Activated CD4-positive, CD25-positive, alpha-beta regulatory T cell treated with anti-CD3 and anti-CD28 coated beads, Interleukin-2, amount 50 U/mL, for 72 hours (primary cell): ENCODE data around the gene NUMA1.

Source experiments
- DNase-seq: peaks from one replicate; pipeline ENCODE4 v3.0.0; 2021

Gene NUMA1

DNA sequence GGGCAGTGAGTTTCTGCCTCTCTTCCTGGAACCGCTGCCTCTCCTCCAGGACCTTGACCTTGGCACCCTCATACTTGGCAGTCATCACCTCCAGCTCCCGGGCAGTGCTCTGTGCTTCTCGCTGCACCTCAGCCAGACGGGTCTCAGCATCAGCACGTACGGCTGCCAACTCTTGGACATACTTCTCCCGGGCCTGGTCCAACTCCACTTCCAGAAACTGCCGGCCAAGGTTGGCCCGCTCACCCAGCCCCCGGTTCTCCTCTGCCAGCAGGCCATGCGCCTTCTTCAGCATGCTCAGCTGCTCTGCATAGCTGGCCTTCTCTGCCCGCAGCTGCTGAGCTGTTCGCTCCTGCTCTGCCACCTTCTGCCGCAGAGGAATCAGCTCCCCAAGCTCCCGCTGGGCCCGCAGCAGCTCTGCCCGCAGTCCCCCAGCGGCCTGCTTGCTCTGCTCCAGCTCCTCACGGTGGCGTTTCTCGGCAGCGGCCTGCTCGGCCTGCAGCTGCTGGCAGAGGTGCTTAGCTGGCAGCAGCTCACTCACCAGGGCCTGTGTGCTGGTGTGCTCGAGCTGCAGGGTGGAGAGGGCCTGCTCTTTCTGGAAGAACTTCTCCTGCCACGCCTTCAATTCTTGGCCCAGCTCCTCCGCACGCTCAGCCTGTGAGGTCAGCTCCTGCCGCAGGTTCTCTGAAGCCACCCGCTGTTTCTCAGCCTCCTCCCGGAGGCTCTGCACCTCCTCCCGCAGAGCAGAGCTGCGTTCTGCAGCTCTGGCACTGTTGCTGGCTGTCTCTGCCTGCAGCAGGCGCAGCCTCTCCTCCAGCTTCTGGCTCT is 67.2 kb downstream of the NUMA1 start:
- no peak for DNase-seq

DNA sequence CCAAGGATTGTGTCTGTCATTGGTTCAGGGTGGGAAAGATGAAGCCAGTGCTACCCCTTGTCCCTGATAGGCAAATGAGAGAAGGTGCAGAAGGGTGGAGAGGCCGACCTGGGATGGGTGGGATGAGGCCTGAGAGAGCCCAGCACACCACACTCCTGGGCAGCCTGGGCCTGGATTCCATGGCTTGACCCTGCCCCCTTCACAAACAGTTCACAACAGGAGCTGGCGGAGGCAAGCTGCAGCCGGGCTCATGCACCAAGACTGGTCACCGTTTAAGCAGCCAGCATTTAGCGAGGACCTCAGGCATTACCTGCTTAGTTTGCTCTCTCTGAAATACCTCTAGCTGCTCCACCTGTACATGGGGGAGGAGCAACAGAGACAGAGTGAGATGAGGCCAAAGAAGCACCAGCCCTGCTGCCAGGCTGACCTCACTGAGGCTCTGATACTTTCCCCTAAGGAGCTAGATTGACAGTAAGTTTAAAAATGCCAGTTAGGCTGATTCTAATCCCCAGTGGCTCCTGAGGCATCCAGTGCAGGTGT is 68.2 kb downstream of the NUMA1 start:
- no peak for DNase-seq

DNA sequence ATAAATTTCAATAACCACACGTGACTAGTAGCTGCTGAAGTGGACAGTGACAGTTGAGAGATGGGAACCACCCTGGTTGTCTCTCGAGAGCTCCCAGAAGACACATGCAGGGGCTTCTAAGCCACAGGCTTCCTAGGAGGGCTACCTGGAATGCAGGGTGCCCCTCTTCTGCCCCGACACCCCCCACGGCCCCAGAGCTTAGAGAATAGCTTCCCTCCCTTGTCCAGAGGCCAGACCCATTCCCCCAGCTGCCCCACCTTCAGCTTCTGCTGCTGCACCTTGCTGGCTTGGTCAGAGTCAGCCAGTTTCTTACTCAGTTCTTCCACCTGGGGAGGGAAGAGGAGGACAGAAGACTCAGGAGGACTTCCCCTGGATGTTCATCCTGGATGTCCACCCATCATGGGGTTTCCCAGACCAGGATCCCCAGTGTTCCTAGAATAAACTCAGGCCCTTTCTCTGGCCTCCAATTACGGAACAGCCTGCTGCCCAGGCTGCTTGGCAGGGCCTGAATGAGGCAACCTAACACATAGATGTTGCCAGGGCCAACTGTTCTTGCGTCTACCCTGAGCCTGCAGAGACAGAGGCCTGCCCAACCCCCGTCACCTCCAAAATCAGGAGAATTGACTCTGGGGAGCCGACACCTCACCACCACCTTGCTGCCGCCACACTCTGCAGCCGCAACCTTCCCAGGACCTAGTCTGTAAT is 69.7 kb downstream of the NUMA1 start:
- no peak for DNase-seq

DNA sequence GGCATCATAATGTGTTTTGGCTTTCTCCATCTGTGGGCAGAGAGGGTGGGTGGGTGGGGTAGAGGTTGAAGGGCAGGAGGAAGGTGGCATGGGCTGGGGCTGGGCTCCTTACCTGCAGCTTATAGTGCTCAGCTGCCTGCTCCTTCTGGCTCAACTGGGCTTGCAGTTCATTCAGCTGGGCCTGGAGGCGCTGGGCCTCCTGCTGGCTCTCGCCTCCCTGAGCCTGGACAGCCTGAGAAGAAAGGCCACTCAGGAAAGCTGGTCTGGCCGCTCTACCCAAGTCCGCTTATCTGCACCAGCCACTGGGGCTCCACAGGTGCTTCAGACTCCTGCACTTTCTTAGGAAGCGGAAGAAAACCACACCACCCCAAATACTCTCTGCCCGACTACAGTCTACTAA is 71.2 kb downstream of the NUMA1 start:
- no peak for DNase-seq

DNA sequence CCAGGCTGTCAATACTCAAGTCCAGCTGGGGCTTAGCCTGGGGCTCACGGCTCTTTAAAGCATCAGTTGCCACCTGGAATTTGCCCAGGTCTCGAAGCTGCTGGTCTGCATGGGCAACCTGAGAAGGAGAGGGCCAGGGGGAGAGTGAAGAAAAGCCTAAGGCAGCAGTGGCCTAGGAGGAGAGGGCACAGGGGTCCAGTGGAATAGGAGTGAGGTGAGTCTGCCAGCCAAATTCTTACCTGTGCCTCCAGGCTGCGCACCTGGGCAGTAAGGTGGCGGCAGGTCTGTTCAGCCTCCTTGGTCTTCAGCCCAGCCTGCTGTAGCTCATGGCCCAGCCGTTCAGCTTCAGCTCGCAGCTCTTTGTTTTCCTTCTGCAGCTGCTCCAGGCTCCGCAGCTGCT is 71.6 kb downstream of the NUMA1 start:
- DNase-seq: no peak

DNA sequence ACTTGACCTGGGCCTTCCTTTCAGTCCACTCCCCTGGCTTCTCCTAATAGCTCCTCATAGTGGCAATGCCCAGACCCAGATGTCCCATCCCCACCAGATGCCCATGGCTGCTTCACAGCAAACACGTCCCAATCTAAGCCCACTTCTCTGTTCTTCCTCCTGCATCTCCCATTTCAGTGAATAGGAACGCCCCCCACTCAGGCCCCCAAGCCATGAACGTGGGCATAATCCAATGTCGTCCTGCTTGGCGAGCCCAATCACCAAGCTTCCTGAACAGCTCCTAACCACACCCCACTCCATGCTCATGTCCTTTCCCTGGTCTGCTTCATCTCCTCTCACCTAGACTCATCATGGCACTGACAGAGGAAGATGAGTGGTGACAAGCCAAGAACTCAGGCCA is 72.8 kb downstream of the NUMA1 start:
- DNase-seq: no peak

DNA sequence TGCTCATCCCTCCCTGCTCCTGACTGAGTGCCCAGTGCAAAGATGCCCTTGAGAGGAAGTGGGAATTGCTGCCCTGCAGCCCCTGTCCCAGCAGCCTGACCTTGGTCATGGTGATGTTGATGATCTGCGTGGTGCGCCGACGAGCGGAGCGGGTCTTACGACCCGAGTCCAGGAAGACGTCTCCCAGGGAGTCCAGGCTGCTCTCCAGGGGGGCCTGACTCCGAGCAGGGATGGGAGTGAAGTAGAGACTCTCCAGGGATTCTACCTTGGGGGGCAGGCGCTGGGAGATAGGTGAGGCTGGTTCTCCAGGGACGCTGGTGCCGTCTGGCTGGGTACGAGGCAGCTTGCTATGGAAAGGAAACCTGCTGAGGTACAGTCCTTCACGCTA is 73.3 kb downstream of the NUMA1 start:
- DNase-seq: no peak

DNA sequence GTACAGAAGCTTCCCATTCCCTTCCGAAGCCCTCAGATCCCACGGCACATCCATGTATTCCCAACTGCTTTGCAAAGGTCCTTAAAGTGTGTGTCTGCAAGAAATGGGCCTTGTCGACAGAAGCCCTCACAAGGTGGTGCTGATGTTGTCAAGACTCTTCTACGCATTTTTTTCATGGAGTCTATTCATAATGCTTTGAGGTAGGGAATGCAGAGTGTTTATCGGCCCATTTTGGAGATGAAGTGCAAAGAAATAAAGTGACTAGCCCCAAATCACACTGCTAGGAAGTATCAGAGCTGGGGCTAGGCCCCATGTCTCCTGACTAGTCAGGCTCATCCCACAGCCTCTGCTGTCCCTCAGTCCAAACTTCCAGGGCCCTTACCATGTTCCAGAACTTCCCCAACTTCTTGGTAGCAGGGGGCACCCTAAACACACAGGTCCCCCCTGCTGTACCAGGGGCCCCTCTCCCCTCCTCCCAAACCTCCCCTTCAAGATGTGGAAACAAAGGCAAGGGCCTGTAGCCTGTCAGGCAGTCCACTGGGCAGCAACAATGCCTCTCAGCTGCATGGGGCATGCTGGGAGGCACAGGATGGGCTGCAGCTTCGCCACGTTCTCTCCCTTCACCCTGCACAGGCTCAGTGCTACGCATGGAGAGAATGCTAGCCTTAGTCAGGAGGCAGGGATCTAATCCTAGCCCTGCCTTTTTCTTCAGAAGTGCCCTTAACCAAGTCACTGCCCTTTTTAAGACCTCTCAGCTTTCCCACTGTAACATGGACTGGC is 73.8 kb downstream of the NUMA1 start:
- DNase-seq: no peak

DNA sequence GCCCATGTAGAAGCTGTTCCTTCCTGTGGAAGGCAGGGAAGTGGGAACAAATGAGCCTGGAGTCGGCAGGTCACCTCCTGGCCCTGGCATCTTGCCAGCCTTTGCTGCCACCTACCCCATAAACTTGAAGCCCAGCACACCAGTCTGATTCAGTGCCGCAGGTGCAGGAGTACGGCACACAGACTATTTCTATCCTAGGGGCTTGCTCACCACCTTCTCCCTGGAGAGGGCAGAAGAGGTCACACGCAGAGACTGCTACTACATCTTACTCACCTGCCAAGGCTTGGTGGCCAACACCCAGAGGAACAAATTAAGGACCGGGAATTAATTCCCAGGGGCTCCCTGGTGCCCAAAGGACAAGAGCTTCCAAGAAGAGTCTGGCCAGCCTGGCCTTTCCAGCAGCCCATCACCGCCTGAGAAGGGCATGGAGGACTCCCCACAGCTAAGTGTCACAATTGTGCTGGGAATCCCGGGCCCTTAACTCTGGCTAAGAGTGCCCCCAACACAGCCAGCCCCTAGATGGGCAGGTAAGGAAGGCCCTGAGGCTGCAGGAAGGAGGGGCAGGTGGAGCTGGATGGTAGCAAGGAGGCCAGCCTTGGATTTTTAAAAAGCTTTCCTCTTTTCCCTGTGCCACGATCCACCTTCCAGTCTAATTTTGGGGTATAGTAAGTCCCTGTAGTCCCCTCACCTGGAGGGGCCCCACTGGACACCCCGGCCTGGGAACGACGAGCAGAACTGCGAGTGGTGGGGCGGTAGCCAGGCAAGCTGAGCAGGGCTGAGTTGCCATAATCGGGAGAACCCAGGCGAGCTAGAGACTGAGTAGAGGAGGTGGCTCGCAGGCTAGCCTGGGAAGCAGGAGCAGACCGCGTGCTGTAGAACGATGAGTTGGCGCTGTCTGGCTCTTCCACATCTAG is 74.7 kb downstream of the NUMA1 start:
- DNase-seq: no peak

DNA sequence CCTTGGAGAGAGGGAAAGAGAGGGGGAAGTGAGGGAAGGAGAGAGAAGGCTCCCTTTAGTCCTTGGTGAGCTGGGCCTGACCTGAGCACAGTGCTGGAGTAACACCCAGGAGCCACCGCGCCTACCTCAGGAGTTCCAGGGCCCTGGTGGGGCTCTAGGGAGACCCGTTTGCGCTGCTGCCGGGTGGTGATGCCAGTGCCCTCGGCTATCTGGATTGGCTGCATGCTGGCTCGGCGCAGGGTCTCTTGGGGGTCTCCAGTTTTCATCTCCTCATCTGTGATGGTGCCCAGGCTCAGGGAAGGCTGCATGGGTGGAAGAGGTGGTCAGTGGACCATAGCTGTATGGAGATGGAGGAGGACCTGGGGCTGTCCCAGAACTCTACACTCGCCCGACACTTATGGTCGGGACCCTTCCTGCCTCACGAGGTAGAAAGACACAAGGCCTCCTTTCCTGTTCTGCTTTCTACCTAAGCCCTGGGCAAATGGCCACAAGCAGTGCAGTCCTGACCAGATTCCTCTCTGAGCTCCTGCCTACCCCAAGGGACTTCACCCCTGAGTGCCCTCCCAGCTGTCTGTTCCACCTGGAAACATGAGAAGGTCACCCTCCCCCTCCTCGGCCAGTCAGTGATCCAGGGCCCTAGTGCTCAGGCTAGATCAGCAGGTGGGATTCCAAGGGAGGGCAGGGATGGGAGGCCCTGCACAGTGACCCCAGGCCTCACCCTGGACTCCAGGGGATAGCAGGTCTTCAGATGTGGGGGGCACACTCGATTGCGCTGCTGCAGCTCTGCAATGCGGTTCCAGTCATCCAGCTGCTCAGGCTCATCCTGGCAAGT is 75.6 kb downstream of the NUMA1 start:
- DNase-seq: no peak

DNA sequence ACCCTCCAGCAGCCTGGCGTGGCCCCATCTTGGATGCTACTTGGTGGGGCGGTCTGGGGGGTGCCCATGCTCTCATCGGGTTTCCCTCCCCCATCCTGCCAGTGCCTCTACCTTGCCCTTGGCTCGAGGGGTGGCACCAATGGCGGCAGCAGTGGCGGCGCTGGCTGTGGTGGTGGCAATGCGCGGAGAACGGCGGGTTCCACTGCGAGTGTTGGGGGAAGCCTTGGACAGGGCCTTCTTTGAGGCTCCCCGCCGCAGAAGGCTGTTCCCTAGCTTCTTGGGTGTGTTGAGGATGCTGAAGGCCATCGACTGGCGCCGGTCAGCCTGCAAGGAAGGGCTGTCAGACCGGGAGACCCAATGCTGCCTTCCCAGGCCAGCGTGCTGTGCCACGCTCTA is 76.6 kb downstream of the NUMA1 start:
- no peak for DNase-seq

DNA sequence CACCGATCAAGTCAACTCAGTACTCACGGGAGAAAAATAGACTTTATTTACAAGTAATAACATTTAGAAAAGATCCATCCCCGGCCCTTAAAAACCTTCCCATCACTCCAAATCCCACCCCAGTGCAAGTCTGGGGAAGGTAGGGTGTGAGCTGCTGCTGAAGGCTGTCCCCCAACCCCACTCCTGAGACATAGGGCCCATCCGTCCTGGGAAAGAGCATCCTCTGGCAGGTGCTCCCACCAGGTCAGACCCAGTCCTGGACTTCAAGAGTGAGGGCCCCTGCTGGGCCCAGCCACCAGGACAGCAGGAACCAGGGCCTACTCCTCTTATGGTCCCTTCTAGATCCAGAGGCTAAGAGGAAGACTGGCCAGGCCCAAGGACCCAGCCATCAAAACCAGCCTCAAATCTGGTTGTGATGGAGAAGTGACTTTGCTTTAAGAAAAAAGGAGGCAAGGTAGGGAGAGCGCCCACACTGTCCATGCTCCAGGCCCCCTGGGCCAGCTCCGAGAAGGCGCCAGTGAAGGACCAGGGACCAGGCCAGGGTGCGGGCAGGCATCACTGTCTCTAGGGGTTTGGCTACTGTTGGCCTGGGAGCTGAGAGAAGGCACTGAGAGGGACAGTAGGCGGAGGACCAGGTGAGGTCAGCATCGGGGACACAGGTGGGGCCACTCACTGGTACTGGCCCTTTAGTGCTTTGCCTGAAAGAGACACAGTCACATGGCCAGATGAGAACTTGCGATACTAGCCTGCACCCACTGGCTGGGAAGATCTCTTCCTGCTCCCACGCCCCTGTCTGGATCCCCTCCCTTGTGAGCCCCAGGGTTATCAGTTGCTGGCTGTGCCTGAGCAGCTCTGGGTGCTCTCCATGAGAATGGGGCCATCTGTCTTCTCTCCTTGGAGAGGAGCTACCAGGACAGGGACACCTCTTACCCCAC is 77.2 kb downstream of the NUMA1 start:
- DNase-seq: no peak

DNA sequence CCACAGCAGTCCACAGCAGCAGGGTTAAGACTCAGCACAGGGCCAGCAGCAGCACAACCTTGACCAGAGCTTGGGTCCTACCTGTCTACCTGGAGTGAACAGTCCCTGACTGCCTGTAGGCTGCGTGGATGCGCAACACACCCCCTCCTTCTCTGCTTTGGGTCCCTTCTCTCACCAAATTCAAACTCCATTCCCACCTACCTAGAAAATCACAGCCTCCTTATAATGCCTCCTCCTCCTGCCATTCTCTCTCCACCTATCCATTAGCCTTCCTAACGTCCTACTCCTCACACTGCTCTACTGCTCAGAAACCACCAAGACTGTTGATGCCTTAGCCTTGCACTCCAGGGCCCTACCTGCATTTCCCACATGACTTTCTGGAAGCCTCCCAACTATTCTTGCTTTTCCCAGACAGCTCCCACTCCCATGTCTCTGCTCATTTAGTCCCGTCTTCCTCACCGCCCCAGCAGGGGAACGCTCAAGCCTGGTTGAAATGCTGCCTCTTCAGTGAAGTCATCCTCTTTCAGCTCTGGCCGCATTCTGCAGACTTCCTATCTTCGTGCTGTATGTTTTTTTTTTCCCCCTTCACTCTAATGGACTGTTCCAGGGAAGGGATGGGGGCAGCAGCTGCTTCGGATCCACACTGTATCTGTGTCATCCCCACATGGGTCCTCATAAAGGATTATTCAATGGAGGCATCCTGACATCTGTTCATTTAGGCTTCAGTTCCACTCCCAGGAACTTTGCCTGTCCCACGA is 78.3 kb downstream of the NUMA1 start:
- no peak for DNase-seq

DNA sequence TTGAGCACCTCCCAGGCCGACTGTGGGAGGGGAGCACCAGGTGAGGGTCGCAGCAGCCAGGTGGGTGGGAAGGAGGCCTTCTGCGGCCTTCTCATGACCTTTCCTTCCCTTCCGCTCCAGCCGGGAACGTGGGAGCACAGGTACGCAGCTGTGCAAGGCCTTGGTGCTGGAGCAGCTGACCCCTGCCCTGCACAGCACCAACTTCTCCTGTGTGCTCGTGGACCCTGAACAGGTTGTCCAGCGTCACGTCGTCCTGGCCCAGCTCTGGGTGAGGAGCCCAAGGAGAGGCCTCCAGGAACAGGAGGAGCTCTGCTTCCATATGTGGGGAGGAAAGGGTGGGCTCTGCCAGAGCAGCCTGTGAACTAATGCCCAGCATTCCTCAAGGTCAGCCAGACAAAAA is 79.1 kb downstream of the NUMA1 start:
- DNase-seq: no peak

DNA sequence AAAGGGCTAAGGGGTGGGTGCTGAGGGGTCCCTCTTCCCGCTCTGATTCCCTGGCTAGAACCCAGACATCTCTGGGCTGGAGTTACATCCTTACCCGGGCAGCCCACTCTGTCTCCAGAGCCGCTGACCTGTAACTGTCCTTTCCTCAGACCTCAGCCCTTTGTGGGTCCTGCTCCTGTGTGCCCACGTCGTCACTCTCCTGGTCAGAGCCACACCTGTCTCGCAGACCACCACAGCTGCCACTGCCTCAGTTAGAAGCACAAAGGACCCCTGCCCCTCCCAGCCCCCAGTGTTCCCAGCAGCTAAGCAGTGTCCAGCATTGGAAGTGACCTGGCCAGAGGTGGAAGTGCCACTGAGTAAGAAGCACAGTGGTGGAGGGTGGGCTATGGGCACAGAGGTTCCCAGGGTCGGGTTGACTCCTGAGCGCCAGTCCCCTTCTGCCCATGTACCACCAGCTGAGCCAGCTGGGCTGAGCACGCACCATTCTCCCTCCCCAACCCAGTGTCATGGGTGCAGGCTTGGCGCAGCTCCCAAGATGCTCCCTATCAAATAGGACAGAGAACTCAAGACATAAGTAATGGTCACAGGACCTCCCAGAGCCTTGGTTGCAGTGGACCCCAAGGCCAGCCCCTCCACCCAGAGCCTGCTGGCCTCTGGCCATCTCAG is 80.0 kb downstream of the NUMA1 start:
- DNase-seq: no peak

DNA sequence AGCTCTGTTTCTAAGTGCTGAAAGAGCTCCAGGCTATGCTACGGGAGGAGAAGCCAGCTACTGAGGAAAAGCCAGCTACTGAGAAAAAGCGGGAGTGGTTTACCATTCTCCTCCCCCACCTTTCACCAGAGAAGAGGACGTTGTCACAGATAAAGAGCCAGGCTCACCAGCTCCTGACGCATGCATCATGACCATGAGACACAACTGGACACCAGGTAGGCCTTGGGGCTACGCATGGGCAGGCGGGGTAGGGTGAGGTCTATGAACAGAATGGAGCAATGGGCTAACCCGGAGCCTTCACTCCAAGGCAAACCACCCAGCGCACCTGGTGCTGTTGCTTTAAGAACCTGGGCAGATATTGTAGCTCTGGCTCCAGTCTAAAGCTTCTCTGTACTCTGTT is 80.5 kb downstream of the NUMA1 start:
- DNase-seq: no peak

DNA sequence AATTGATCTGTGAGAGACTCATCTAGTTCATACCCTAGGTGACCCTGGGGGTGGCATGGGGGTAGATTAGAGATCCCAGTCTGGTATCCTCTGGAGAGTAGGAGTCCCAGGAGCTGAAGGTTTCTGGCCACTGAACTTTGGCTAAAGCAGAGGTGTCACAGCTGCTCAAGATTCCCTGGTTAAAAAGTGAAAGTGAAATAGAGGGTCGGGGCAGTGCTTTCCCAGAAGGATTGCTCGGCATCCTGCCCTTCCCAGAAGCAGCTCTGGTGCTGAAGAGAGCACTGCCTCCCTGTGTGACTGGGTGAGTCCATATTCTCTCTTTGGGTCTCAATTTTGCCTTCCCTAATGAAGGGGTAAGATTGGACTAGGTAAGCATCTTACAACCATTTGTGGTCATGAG is 81.0 kb downstream of the NUMA1 start:
- DNase-seq: no peak

DNA sequence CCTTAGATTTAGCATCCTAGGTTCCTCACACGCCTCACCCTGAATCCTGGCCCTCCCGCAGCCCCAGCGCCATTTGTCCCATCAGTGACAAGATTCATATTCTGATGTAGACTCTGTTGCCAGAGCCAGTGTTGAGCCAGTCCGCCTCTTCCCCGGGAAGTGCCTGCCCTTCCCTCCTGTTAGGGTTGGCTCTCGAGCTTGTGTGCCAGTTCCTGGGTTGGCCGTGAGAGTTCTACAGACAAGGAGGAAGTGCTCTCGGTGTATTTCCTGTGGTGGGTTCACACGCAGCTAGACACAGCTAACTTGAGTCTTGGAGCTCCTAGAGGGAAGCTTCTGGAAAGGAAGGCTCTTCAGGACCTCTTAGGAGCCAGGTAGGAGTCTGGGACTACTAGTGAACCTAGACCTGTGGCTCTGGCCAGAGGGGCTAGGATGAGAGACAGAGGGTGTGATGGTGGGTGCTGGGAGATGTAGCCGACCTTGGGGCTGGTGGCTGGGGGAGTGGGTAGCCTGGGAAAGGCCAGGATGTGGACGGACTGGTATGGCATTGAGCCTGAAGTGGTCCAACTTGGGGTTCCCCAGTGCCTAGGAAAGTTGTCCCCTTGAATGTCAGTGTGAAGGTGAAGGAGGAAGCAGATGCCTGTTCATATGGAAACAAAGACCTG is 81.6 kb downstream of the NUMA1 start, which contains the start of gene IL18BP:
IL18BP (plus strand) TSS at position 261 of the 662 bp plus-strand sequence. CDS start 1,076 bp downstream, outside the sequence.
- no peak for DNase-seq
